H9 (cell line): ENCODE data around the gene RTL5. TPM values are rescaled to one million over a fixed set of nuclear protein-coding genes. Genes with fewer than 3 reads are reported as not detected.

Source experiments
- DNase-seq: peaks from one replicate; pipeline ENCODE4 v3.0.0-alpha.2; 2017
- H2AFZ ChIP-seq: one replicate; pipeline ENCODE4 v1.6.1; 2013; ENCODE audit warnings: mild to moderate bottlenecking, low read length, control low read depth, moderate library complexity
- H2AK5ac ChIP-seq: 2 replicates; pipeline ENCODE4 v1.6.1; 2013; ENCODE audit warnings: low read length, control low read depth, mixed read lengths; ENCODE audit not compliant: insufficient read length
- H2BK120ac ChIP-seq: one replicate; pipeline ENCODE4 v1.6.1; 2013; ENCODE audit warnings: low read depth, mild to moderate bottlenecking, low read length, control low read depth, inconsistent platforms; ENCODE audit not compliant: poor library complexity, severe bottlenecking
- H2BK12ac ChIP-seq: 2 replicates; pipeline ENCODE4 v1.6.1; 2013; ENCODE audit warnings: low read length, control low read depth, mixed read lengths, low read depth; ENCODE audit not compliant: insufficient read length
- H2BK15ac ChIP-seq: 2 replicates; pipeline ENCODE4 v1.6.1; 2013; ENCODE audit warnings: low read depth, low read length, control low read depth
- H2BK20ac ChIP-seq: one replicate; pipeline ENCODE4 v1.6.1; 2013; ENCODE audit warnings: low read depth, mild to moderate bottlenecking, low read length, control low read depth, inconsistent platforms; ENCODE audit not compliant: poor library complexity, severe bottlenecking
- H2BK5ac ChIP-seq: 2 replicates; pipeline ENCODE4 v1.6.1; 2013; ENCODE audit warnings: low read length, control low read depth, mixed read lengths; ENCODE audit not compliant: insufficient read length
- H3K14ac ChIP-seq: 2 replicates; pipeline ENCODE4 v1.6.1; 2013; ENCODE audit warnings: low read length, control low read depth; ENCODE audit not compliant: insufficient read depth
- H3K18ac ChIP-seq: 2 replicates; pipeline ENCODE4 v1.6.1; 2013; ENCODE audit warnings: low read depth, mild to moderate bottlenecking, mixed read lengths, low read length, control low read depth; ENCODE audit not compliant: insufficient read length
- H3K23ac ChIP-seq: 2 replicates; pipeline ENCODE4 v1.6.1; 2013; ENCODE audit warnings: low read length, control low read depth, mixed read lengths, low read depth; ENCODE audit not compliant: insufficient read length
- H3K23me2 ChIP-seq: 2 replicates; pipeline ENCODE4 v1.6.1; 2013; ENCODE audit warnings: low read depth, mild to moderate bottlenecking, mixed read lengths, low read length, control low read depth; ENCODE audit not compliant: insufficient read length, poor library complexity, severe bottlenecking
- H3K27ac ChIP-seq: 2 replicates; pipeline ENCODE4 v1.5.1; 2013; ENCODE audit warnings: low read length, control low read depth, mixed read lengths, low read depth; ENCODE audit not compliant: insufficient read length
- H3K27me3 ChIP-seq: 2 replicates; pipeline ENCODE4 v1.6.1; 2013; ENCODE audit warnings: low read length, control low read depth, inconsistent platforms; ENCODE audit not compliant: insufficient read depth
- H3K4ac ChIP-seq: 2 replicates; pipeline ENCODE4 v1.6.1; 2013; ENCODE audit warnings: low read depth, mild to moderate bottlenecking, control low read depth, inconsistent platforms, low read length, moderate library complexity
- H3K4me1 ChIP-seq: 2 replicates; pipeline ENCODE4 v1.6.1; 2013; ENCODE audit warnings: low read length, control low read depth, inconsistent platforms; ENCODE audit not compliant: insufficient read depth
- H3K4me2 ChIP-seq: 2 replicates; pipeline ENCODE4 v1.6.1; 2013; ENCODE audit warnings: low read length, control low read depth, mixed read lengths; ENCODE audit not compliant: insufficient read length, insufficient read depth
- H3K56ac ChIP-seq: 2 replicates; pipeline ENCODE4 v1.6.1; 2013; ENCODE audit warnings: low read depth, mild to moderate bottlenecking, mixed read lengths, low read length, control low read depth; ENCODE audit not compliant: insufficient read length
- H3K79me1 ChIP-seq: 2 replicates; pipeline ENCODE4 v1.6.1; 2013; ENCODE audit warnings: low read depth, mild to moderate bottlenecking, moderate library complexity, low read length, control low read depth, inconsistent platforms; ENCODE audit not compliant: insufficient read depth, poor library complexity, severe bottlenecking
- H3K79me2 ChIP-seq: 2 replicates; pipeline ENCODE4 v1.6.1; 2013; ENCODE audit warnings: low read length, control low read depth, inconsistent platforms; ENCODE audit not compliant: insufficient read depth
- H3K9ac ChIP-seq: 2 replicates; pipeline ENCODE4 v1.6.1; 2013; ENCODE audit warnings: low read length, control low read depth, mixed read lengths; ENCODE audit not compliant: insufficient read length; ENCODE audit errors: extremely low read depth
- H3K9me3 ChIP-seq: one replicate; pipeline ENCODE4 v1.6.1; 2013; ENCODE audit warnings: low read depth, low read length, inconsistent platforms; ENCODE audit not compliant: control insufficient read depth
- H3T11ph ChIP-seq: one replicate; pipeline ENCODE4 v1.6.1; 2013; ENCODE audit warnings: mild to moderate bottlenecking, low read length, control low read depth, inconsistent platforms
- H4K20me1 ChIP-seq: one replicate; pipeline ENCODE4 v1.6.1; 2013; ENCODE audit not compliant: control insufficient read depth, insufficient read length, insufficient read depth
- H4K5ac ChIP-seq: 2 replicates; pipeline ENCODE4 v1.6.1; 2013; ENCODE audit warnings: low read depth, mild to moderate bottlenecking, mixed read lengths, low read length, control low read depth; ENCODE audit not compliant: insufficient read length
- H4K8ac ChIP-seq: replicated peaks from 2 replicates; pipeline ENCODE4 v1.6.1; 2013; ENCODE audit warnings: low read length, control low read depth, mixed read lengths, low read depth; ENCODE audit not compliant: insufficient read length
- H4K91ac ChIP-seq: 2 replicates; pipeline ENCODE4 v1.6.1; 2013; ENCODE audit warnings: low read depth, mild to moderate bottlenecking, moderate library complexity, mixed read lengths, low read length, control low read depth; ENCODE audit not compliant: insufficient read length
- H3K27ac Mint-ChIP-seq, 3 experiments: 2 replicates in 2 of 3; 3 replicates in 1 of 3; pipeline ENCODE4 v1.8.0; 2020 to 2021; ENCODE audit warnings: mixed read lengths in 3 of 3, mild to moderate bottlenecking in 1 of 3, moderate library complexity in 1 of 3
- H3K27me3 Mint-ChIP-seq: 2 replicates; pipeline ENCODE4 v1.8.0; 2021; ENCODE audit warnings: low read depth, mild to moderate bottlenecking, moderate library complexity, mixed read lengths
- H3K36me3 Mint-ChIP-seq, 3 experiments: 2 replicates in 2 of 3; 3 replicates in 1 of 3; pipeline ENCODE4 v1.8.0; 2020 to 2021; ENCODE audit warnings: low read depth in 3 of 3, mixed read lengths in 3 of 3; ENCODE audit not compliant: insufficient read depth in 1 of 3
- H3K4me1 Mint-ChIP-seq, 2 experiments: 2 replicates each; pipeline ENCODE4 v1.8.0; 2020; ENCODE audit warnings: mixed read lengths in 2 of 2
- H3K4me3 Mint-ChIP-seq, 2 experiments: 2 replicates in 1 of 2; 3 replicates in 1 of 2; pipeline ENCODE4 v1.8.0; 2020 to 2021; ENCODE audit warnings: mild to moderate bottlenecking in 2 of 2, mixed read lengths in 2 of 2, moderate library complexity in 1 of 2
- H3K9me3 Mint-ChIP-seq, 2 experiments: 2 replicates in 1 of 2; 3 replicates in 1 of 2; pipeline ENCODE4 v1.8.0; 2020; ENCODE audit warnings: mild to moderate bottlenecking in 2 of 2, mixed read lengths in 2 of 2, moderate library complexity in 1 of 2
- CTCF ChIP-seq: fragments of 200-600 bp; sonication (generic); conservative IDR thresholded peaks from 3 replicates; pipeline ENCODE4 v1.8.0; 2021; ENCODE audit warnings: antibody characterized with exemption, mild to moderate bottlenecking
- WGBS: extraction: QIAGEN DNeasy Blood & Tissue Kit; methylation state at CpG from one replicate; pipeline ENCODE4 v1.1.7; 2013; ENCODE audit warnings: missing lambda C conversion rate, low lambda C conversion rate, mixed read lengths; ENCODE audit not compliant: insufficient read length; ENCODE audit errors: extremely low coverage; 5-methylcytosine and 5-hydroxymethylcytosine counted together
- total RNA-seq: library from RNA; stranded (reverse); gene quantifications from 2 replicates; pipeline ENCODE4 v1.2.1, GENCODE V29; 2021

Gene RTL5
- total RNA-seq, 1 experiment from 2014 or later, result 1.2 TPM

- Histone ChIP-seq H2BK15ac (no peak overlapping the region), H3K27me3 (peaks cover 13% of the 10 kb centered on the region; the same call in 1 of the 2 replicates), H3K79me1 (no peaks in the 10 kb centered on the region), H2BK5ac (no peak overlapping the region), H2BK12ac (no peak overlapping the region), H3K4me1 (no peaks in the 10 kb centered on the region; the same call in 1 of the 2 replicates), H3K79me2 (no peaks in the 10 kb centered on the region), H3K56ac (no peak overlapping the region), H2BK20ac (no peak overlapping the region), H3K14ac (no peak overlapping the region; the same call in 1 of the 2 replicates), H4K5ac (no peak overlapping the region), H3K4ac (no peak overlapping the region), H4K8ac (no peak overlapping the region), H3K27ac (no peak overlapping the region), H3T11ph (no peak overlapping the region), H4K91ac (no peak overlapping the region), H3K18ac (peak overlapping the region; percentile 53), H2AFZ (no peak overlapping the region), H3K4me2 (peak overlapping the region; percentile 73), H3K23me2 (no peaks in the 10 kb centered on the region), H4K20me1 (no peaks in the 10 kb centered on the region), H2BK120ac (no peak overlapping the region), H3K23ac (no peak overlapping the region), H2AK5ac (no peak overlapping the region), H3K9me3 (peaks cover 23% of the 10 kb centered on the region), H3K9ac (no peak overlapping the region)
- WGBS, result no CpG with 5 or more reads among the region's 30 CpGs
- no peak for TF ChIP-seq CTCF
- peaks cover 15 to 18% of the 10 kb centered on the region in 2 experiments for H3K4me1 Mint-ChIP-seq
- H3K36me3 Mint-ChIP-seq, result peaks cover 27 to 34% (median 28%) of the 10 kb centered on the region in 3 experiments
- peak overlapping the region; percentile 52 to 75 for H3K4me3 Mint-ChIP-seq
- DNase-seq, result peak; percentile 34
- H3K9me3 Mint-ChIP-seq, result peaks cover 76 to 80% of the 10 kb centered on the region in 2 experiments
- H3K27ac Mint-ChIP-seq, result no peak overlapping the region
- peaks cover 74% of the 10 kb centered on the region for H3K27me3 Mint-ChIP-seq
Observed at GRCh38 chrX:72130762-72131250, 909 bp downstream of the RTL5 start.
